ENCODE data around the gene ADCY1.

DNA sequence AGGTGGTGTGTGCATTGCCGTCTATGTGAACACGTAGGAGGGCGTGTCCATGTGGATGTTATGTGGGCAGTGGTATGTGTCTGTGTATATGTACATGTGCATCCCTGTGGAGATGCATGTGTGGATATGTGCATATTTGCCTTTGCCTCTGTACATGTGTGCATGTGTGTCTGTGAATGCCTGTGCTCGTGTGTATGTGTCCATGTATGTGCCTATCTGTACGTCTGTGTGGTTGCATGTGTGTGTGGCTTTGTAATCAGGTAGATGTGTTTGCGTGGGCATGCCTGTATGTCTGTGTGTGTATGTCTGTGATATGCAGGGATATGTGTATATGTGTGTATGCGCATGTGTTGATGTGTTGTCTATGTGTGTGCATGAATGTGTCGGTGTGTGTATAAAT, 19.7 kb downstream of the ADCY1 start:
- TF ChIP-seq EZH2 (IDR thresholded peaks at IDR 0.05) (no peak), POLR2AphosphoS5 (IDR thresholded peaks at IDR 0.05; ENCODE audit: borderline replicate concordance, low read depth, low read length) (no peak), FOXP2 (optimal IDR thresholded peaks at IDR 0.05; ENCODE audit: control extremely low read depth, extremely low read length, insufficient read depth) (no peak)
